ENCODE data around the gene ARID3C.

DNA sequence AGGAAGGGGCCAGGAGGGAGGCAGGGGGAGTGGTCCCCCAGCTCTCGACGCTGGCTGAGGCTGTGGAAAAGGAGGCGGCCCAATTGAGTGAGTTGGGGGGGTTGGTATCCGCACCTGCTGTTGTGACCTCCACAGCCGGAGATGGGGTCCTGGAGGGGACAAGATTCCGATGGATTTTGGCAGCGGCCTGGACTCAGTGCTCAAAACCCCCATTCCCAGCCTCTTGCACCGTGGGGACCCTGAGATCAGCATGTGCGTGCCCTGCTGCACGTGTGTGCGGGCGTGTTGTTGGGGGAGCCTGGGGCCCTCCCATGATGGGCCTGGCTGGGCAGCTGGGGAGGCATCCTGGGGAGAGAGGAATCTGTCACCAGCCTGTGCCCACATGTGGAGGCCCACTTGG, 54.3 kb downstream of the ARID3C start:
- TF ChIP-seq CTCF (IDR thresholded peaks at IDR 0.05; ENCODE audit: poor library complexity) (no peak), EZH2 (IDR thresholded peaks at IDR 0.05; ENCODE audit: borderline replicate concordance) (no peak), EZH2phosphoT487 (IDR thresholded peaks at IDR 0.05; ENCODE audit: low read depth, severe bottlenecking, unreplicated experiment) (no peak)
